ENCODE measurements around the gene NME9.

- TF ChIP-seq CTCF (IDR thresholded peaks at IDR 0.05; ENCODE audit: extremely low read depth in 1 of 2, insufficient read depth in 1 of 2, low read depth in 1 of 2, low read length in 2 of 2) (no peak), EZH2 (IDR thresholded peaks at IDR 0.05; ENCODE audit: borderline replicate concordance, low read depth, low read length, severe bottlenecking) (no peak), POLR2A (IDR thresholded peaks at IDR 0.05; ENCODE audit: low read depth, low read length) (no peak)
Observed at GRCh38 chr3:138349926-138350665, 20.4 kb upstream of the NME9 start.

Measured in endothelial cell of umbilical vein (primary cell).